ENCODE data around the gene EPC2. TPM values are rescaled to one million over a fixed set of nuclear protein-coding genes. Genes with fewer than 3 reads are reported as not detected.

Gene EPC2
- total and polyA plus RNA-seq, 4 donors, result 7.0 to 65.3 (median 20.8) TPM

DNA sequence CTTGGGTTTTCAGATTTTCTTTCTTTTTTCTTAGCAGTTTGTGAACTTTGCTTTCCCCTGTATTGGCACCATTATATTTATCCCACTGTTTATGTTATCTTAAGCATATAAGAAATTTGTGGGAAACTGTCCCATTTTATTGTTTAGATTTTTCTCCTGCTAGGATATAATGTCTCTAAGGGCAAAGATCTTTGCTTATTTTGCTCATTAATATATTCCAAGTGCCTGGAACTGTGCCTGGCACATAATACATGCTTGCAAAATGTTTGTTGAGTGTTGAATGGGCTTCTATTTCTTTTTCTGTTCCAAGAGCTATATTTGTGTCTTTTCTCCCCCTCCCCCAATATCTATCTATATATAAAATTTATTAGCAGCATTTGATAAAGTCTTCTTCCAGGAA is 5.4 kb downstream of the EPC2 start:
- H3K4me1 ChIP-seq (ENCODE audit: control insufficient read depth in 5 of 5, insufficient read depth in 5 of 5, low read length in 5 of 5), result peaks cover 5 to 43% (median 15%) of the 10 kb centered on the region in 5 donors

DNA sequence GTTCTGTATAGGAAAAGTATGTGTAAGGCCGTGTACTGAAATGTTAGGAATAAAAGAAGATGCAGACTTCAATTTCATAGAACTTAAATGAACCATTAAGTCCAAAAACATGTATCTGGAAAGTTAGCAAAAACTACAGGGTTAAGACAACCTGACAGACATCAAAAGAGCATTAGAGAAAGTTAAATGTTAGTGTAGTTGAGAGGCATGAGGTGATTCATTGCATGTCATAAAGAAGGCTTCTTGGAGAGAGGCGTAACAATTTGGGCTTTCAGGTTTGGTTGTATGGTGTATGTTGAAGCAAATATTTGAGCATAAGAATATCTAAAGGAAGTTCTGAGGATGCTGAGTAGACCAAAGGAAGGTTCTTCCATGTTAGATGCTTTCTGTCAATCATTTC is 6.3 kb downstream of the EPC2 start:
- peaks cover 5 to 46% (median 15%) of the 10 kb centered on the region in 5 donors for H3K4me1 ChIP-seq (ENCODE audit: control insufficient read depth in 5 of 5, insufficient read depth in 5 of 5, low read length in 5 of 5)

More for the DNA sequence above, 5.4 kb downstream of the EPC2 start:
- no peaks in the 10 kb centered on the region for H3K9me3 ChIP-seq (ENCODE audit: control insufficient read depth in 4 of 4, insufficient read depth in 3 of 4, low read length in 3 of 4)
- TF ChIP-seq, protein P1, sequence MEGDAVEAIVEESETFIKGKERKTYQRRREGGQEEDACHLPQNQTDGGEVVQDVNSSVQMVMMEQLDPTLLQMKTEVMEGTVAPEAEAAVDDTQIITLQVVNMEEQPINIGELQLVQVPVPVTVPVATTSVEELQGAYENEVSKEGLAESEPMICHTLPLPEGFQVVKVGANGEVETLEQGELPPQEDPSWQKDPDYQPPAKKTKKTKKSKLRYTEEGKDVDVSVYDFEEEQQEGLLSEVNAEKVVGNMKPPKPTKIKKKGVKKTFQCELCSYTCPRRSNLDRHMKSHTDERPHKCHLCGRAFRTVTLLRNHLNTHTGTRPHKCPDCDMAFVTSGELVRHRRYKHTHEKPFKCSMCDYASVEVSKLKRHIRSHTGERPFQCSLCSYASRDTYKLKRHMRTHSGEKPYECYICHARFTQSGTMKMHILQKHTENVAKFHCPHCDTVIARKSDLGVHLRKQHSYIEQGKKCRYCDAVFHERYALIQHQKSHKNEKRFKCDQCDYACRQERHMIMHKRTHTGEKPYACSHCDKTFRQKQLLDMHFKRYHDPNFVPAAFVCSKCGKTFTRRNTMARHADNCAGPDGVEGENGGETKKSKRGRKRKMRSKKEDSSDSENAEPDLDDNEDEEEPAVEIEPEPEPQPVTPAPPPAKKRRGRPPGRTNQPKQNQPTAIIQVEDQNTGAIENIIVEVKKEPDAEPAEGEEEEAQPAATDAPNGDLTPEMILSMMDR (IDR thresholded peaks at IDR 0.05; ENCODE audit: control extremely low read depth, extremely low read depth), result no peak
- no peak overlapping the region for H3K27ac ChIP-seq (ENCODE audit: low read depth in 1 of 2, low read length in 1 of 2)
- DNase-seq, result peak in 2 of 3 donors; percentile 46 to 57
- H3K36me3 ChIP-seq (ENCODE audit: control insufficient read depth in 4 of 4, insufficient read depth in 4 of 4, low read length in 4 of 4), result peaks cover 0 to 4% (median 0%) of the 10 kb centered on the region in 4 donors
- no peak overlapping the region for H3K4me3 ChIP-seq
- H3K9ac ChIP-seq (ENCODE audit: insufficient read depth in 1 of 2, low read length in 2 of 2), result no peak overlapping the region
- H3K27me3 ChIP-seq (ENCODE audit: control insufficient read depth in 3 of 3, insufficient read depth in 3 of 3, low read length in 2 of 3), result no peaks in the 10 kb centered on the region
- ATAC-seq (ENCODE audit: insufficient read depth, low FRiP score), result no peak

DNA sequence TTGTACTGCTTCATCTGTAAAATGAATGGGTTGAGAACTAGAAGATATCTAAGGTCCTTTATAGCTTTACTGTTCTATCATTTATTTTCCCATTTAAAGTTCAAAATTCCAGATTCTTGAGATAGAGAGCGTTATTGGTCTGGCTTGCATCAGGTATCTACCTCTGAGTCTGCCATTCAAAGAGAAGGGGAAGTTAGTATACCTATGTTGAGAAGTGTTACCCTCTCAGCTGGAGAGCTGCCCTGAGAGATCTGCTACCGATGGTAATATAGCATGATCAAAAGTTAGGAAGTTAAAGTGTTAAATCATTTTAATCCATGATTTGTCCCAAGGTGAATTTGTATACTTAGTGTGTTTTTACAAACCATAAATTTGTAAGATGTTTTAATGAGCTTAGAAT is 7.4 kb downstream of the EPC2 start:
- H3K9me3 ChIP-seq (ENCODE audit: control insufficient read depth in 4 of 4, insufficient read depth in 3 of 4, low read length in 3 of 4), result no peaks in the 10 kb centered on the region
- H3K27me3 ChIP-seq (ENCODE audit: control insufficient read depth in 3 of 3, insufficient read depth in 3 of 3, low read length in 2 of 3), result no peaks in the 10 kb centered on the region
- H3K4me3 ChIP-seq, result no peak overlapping the region
- no peak for ATAC-seq (ENCODE audit: insufficient read depth, low FRiP score)
- H3K9ac ChIP-seq (ENCODE audit: insufficient read depth in 1 of 2, low read length in 2 of 2), result no peak overlapping the region
- H3K36me3 ChIP-seq (ENCODE audit: control insufficient read depth in 4 of 4, insufficient read depth in 4 of 4, low read length in 4 of 4), result no peaks in the 10 kb centered on the region
- TF ChIP-seq, protein P1 (IDR thresholded peaks at IDR 0.05; ENCODE audit: control extremely low read depth, extremely low read depth), result no peak
- WGBS, 2 donors, result 67 to 68% methylated on average over 2 of the region's 2 CpGs
- H3K27ac ChIP-seq (ENCODE audit: low read depth in 1 of 2, low read length in 1 of 2), result no peak overlapping the region
- H3K4me1 ChIP-seq (ENCODE audit: control insufficient read depth in 5 of 5, insufficient read depth in 5 of 5, low read length in 5 of 5), result peaks cover 5 to 52% (median 13%) of the 10 kb centered on the region in 5 donors
- DNase-seq, result no peak

More for the DNA sequence above, 6.3 kb downstream of the EPC2 start:
- 88 to 99% methylated on average over 2 of the region's 2 CpGs for WGBS, 2 donors
- DNase-seq, result no peak
- no peak overlapping the region for H3K27ac ChIP-seq (ENCODE audit: low read depth in 1 of 2, low read length in 1 of 2)
- H3K9me3 ChIP-seq (ENCODE audit: control insufficient read depth in 4 of 4, insufficient read depth in 3 of 4, low read length in 3 of 4), result no peaks in the 10 kb centered on the region
- no peak overlapping the region for H3K9ac ChIP-seq (ENCODE audit: insufficient read depth in 1 of 2, low read length in 2 of 2)
- no peak for ATAC-seq (ENCODE audit: insufficient read depth, low FRiP score)
- no peak overlapping the region for H3K4me3 ChIP-seq
- H3K36me3 ChIP-seq (ENCODE audit: control insufficient read depth in 4 of 4, insufficient read depth in 4 of 4, low read length in 4 of 4), result no peaks in the 10 kb centered on the region
- TF ChIP-seq, protein P1 (IDR thresholded peaks at IDR 0.05; ENCODE audit: control extremely low read depth, extremely low read depth), result no peak
- no peaks in the 10 kb centered on the region for H3K27me3 ChIP-seq (ENCODE audit: control insufficient read depth in 3 of 3, insufficient read depth in 3 of 3, low read length in 2 of 3)

DNA sequence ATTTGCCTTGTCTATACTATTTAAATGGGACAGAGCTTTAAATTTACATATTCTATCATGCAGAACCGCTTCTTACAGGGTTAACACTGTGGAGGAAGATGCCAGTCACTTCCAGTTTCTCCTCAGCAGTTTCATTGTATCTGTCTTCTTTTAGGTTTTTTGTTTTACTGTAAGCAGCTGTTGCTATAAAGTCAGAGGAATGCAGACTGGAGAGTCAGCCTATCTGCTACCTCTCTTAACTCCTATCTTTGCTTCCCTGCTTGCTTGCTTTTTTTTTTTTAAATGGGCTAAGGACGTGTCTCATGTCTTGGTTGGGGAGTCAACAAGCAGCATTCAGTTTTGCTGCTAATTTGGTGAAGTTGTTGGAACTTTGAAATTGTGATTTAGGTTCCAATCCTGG is 8.9 kb downstream of the EPC2 start:
- TF ChIP-seq, protein P1 (IDR thresholded peaks at IDR 0.05; ENCODE audit: control extremely low read depth, extremely low read depth), result no peak
- DNase-seq (peak in 1 of 3 donors; percentile 31), ATAC-seq (ENCODE audit: insufficient read depth, low FRiP score) (no peak)
- WGBS, 2 donors, result 39 to 48% methylated on average over 2 of the region's 2 CpGs
- no peaks in the 10 kb centered on the region for H3K36me3 ChIP-seq (ENCODE audit: control insufficient read depth in 4 of 4, insufficient read depth in 4 of 4, low read length in 4 of 4)
- peaks cover 5 to 58% (median 16%) of the 10 kb centered on the region in 5 donors for H3K4me1 ChIP-seq (ENCODE audit: control insufficient read depth in 5 of 5, insufficient read depth in 5 of 5, low read length in 5 of 5)
- H3K9me3 ChIP-seq (ENCODE audit: control insufficient read depth in 4 of 4, insufficient read depth in 3 of 4, low read length in 3 of 4), result no peaks in the 10 kb centered on the region
- no peak overlapping the region for H3K4me3 ChIP-seq
- no peaks in the 10 kb centered on the region for H3K27me3 ChIP-seq (ENCODE audit: control insufficient read depth in 3 of 3, insufficient read depth in 3 of 3, low read length in 2 of 3)
- H3K27ac ChIP-seq (ENCODE audit: low read depth in 1 of 2, low read length in 1 of 2), result no peak overlapping the region
- no peak overlapping the region for H3K9ac ChIP-seq (ENCODE audit: insufficient read depth in 1 of 2, low read length in 2 of 2)

Data from lung (tissue), 12 donors.